PC-3 (cell line): Measurements from ENCODE around the gene COL16A1. TPM values are rescaled to one million over a fixed set of nuclear protein-coding genes. Genes with fewer than 3 reads are reported as not detected.

ENCODE experiments used
- ATAC-seq: fragments of 200-7000 bp; cut with Tn5 transposase; 2 replicates; pipeline ENCODE4 v1.9.1; 2020; ENCODE audit warnings: mild to moderate bottlenecking, moderate library complexity
- BruUV-seq: library from RNA; stranded (reverse); fragments of 400-500 nt; replicated peaks from 2 replicates; lab custom pipeline; 2021; lab: Mats Ljungman, UMichigan
- CTCF ChIA-PET: fragments of 300-600 bp; sonication (Branson Sonifier 250); formaldehyde crosslinking; loops from one replicate; lab custom pipeline; 2022; ENCODE audit warnings: antibody characterized with exemption; lab: Charles Lee
- POLR2A ChIA-PET: fragments of 300-600 bp; sonication (Branson Sonifier 250); formaldehyde crosslinking; loops from one replicate; lab custom pipeline; 2022; ENCODE audit warnings: antibody characterized with exemption; ENCODE audit not compliant: unreplicated experiment; lab: Charles Lee
- DNase-seq: peaks from one replicate; pipeline ENCODE4 v3.0.0-alpha.2; 2015
- H2AFZ ChIP-seq: fragments of 300-600 bp; sonication (generic); 2 replicates; pipeline ENCODE4 v1.6.0; 2016; ENCODE audit warnings: antibody characterized with exemption, low read length
- H3F3A ChIP-seq: fragments of 300-600 bp; sonication (generic); one replicate; pipeline ENCODE4 v1.6.0; 2017; ENCODE audit warnings: antibody characterized with exemption, low read length, control low read depth, mild to moderate bottlenecking; ENCODE audit not compliant: unreplicated experiment
- H3K27ac ChIP-seq: fragments of 300-600 bp; sonication (generic); 2 replicates; pipeline ENCODE4 v1.5.1; 2016; ENCODE audit warnings: mild to moderate bottlenecking, low read length
- H3K27me3 ChIP-seq: fragments of 300-600 bp; sonication (generic); 2 replicates; pipeline ENCODE4 v1.6.1; 2016; ENCODE audit warnings: low read length, mixed read lengths
- H3K36me3 ChIP-seq: fragments of 300-600 bp; sonication (generic); 2 replicates; pipeline ENCODE4 v1.6.1; 2016; ENCODE audit warnings: low read depth, mixed run types, low read length, mixed read lengths
- H3K4me1 ChIP-seq: fragments of 300-600 bp; sonication (generic); 2 replicates; pipeline ENCODE4 v1.5.1; 2016; ENCODE audit warnings: low read length; ENCODE audit not compliant: insufficient read depth
- H3K4me2 ChIP-seq: fragments of 300-600 bp; sonication (generic); 2 replicates; pipeline ENCODE4 v1.6.0; 2016; ENCODE audit warnings: low read length
- H3K4me3 ChIP-seq: fragments of 300-600 bp; sonication (generic); 2 replicates; pipeline ENCODE4 v1.5.1; 2016; ENCODE audit warnings: mild to moderate bottlenecking, low read length, mixed read lengths
- H3K79me2 ChIP-seq: fragments of 300-600 bp; sonication (generic); 2 replicates; pipeline ENCODE4 v1.6.1; 2017; ENCODE audit warnings: low read length, mixed read lengths
- H3K9ac ChIP-seq: fragments of 300-600 bp; sonication (generic); 2 replicates; pipeline ENCODE4 v1.6.0; 2016; ENCODE audit warnings: mild to moderate bottlenecking, low read length
- H3K9me2 ChIP-seq: fragments of 300-600 bp; sonication (generic); replicated peaks from 2 replicates; pipeline ENCODE4 v1.6.1; 2016; ENCODE audit warnings: mixed run types, low read length, mixed read lengths
- H3K9me3 ChIP-seq: fragments of 300-600 bp; sonication (generic); 2 replicates; pipeline ENCODE4 v1.6.1; 2016; ENCODE audit warnings: low read length, mixed read lengths
- H4K20me1 ChIP-seq: fragments of 300-600 bp; sonication (generic); 2 replicates; pipeline ENCODE4 v1.6.1; 2016; ENCODE audit warnings: low read length, mixed read lengths
- CTCF ChIP-seq: fragments of 300-600 bp; sonication (generic); conservative IDR thresholded peaks from 2 replicates; pipeline ENCODE4 v1.5.1; 2017; ENCODE audit warnings: antibody characterized with exemption, low read depth, mild to moderate bottlenecking, low read length
- EZH2 ChIP-seq: fragments of 300-600 bp; sonication (generic); IDR thresholded peaks from one replicate; pipeline ENCODE4 v1.6.1; 2017; ENCODE audit warnings: antibody characterized with exemption, mild to moderate bottlenecking, low read length; ENCODE audit not compliant: unreplicated experiment
- EZH2phosphoT487 ChIP-seq: fragments of 300-600 bp; sonication (generic); IDR thresholded peaks from 2 replicates; pipeline ENCODE4 v1.6.1; 2018; ENCODE audit warnings: mild to moderate bottlenecking, antibody characterized with exemption, low read length, borderline replicate concordance
- intact Hi-C: fragments of 100-400 bp; cut with micrococcal nuclease; formaldehyde crosslinking; loops from 2 replicates; pipeline ENCODE4 v1.9.0; 2023
- total RNA-seq: library from RNA; depleted of rRNA; stranded (reverse); fragments of >200 nt; gene quantifications from 2 replicates; pipeline ENCODE4 v1.2.3, GENCODE V29; 2014

COL16A1 gene
- total RNA-seq, 1 experiment from 2014 or later = 5.0 TPM

- no peaks in the 10 kb centered on the region for H3K9me3 ChIP-seq
- no peaks in the 10 kb centered on the region for H4K20me1 ChIP-seq
- intact Hi-C loops = no loop called here
- H3K9ac ChIP-seq = no peak overlapping the region
- no peaks in the 10 kb centered on the region for H3K9me2 ChIP-seq
- H3K4me3 ChIP-seq = no peak overlapping the region
- no peaks in the 10 kb centered on the region for H3K79me2 ChIP-seq
- H2AFZ ChIP-seq = 0 out of 2 replicates have a peak overlapping the region, but pooled peaks have one; percentile 24
- H3K36me3 ChIP-seq = no peaks in the 10 kb centered on the region
- no peaks in the 10 kb centered on the region for H3K27me3 ChIP-seq
- POLR2A ChIA-PET = interaction anchor here (0.5 to 0.6 kb wide), 2 partner anchors 54 to 56 kb away, joined by 3 read pairs; partner anchors contain the start of gene PEF1
- peak; percentile 96 for DNase-seq
- peak overlapping the region; percentile 60 for H3K27ac ChIP-seq
- peaks cover 4% of the 10 kb centered on the region for H3F3A ChIP-seq
- no peak for TF ChIP-seq CTCF
- TF ChIP-seq EZH2phosphoT487 = no peak
- TF ChIP-seq EZH2 = no peak
- no TSS peak for BruUV-seq
- peaks cover 46% of the 10 kb centered on the region for H3K4me1 ChIP-seq
- CTCF ChIA-PET = interaction anchor here (0.5 to 0.8 kb wide), 2 partner anchors 35 to 88 kb away, joined by 3 to 7 read pairs; no protein-coding TSS in a partner anchor
- peak; percentile 81 for ATAC-seq
- peak overlapping the region; percentile 53 for H3K4me2 ChIP-seq
Measured at GRCh38 chr1:31701091-31701736, 2.6 kb downstream of the COL16A1 start.

- no peak overlapping the region for H2AFZ ChIP-seq
- H3K9me2 ChIP-seq = no peaks in the 10 kb centered on the region
- H3K27me3 ChIP-seq = no peaks in the 10 kb centered on the region
- no peak overlapping the region for H3K9ac ChIP-seq
- TF ChIP-seq EZH2 (no peak), EZH2phosphoT487 (no peak), CTCF (no peak)
- H3F3A ChIP-seq = peaks cover 4% of the 10 kb centered on the region
- no TSS peak for BruUV-seq
- H3K4me2 ChIP-seq = peak overlapping the region; percentile 53
- POLR2A ChIA-PET = no interaction called here
- ATAC-seq (no peak), DNase-seq (no peak)
- no peaks in the 10 kb centered on the region for H3K36me3 ChIP-seq
- H3K27ac ChIP-seq = peak overlapping the region; percentile 60
- CTCF ChIA-PET = no interaction called here
- peaks cover 45% of the 10 kb centered on the region for H3K4me1 ChIP-seq
- H3K79me2 ChIP-seq = no peaks in the 10 kb centered on the region
- intact Hi-C loops = no loop called here
- H4K20me1 ChIP-seq = no peaks in the 10 kb centered on the region
- H3K4me3 ChIP-seq = no peak overlapping the region
- no peaks in the 10 kb centered on the region for H3K9me3 ChIP-seq
Measured at GRCh38 chr1:31700468-31701090, 3.2 kb downstream of the COL16A1 start.
